ENCODE results near the gene HS3ST3A1.

DNA sequence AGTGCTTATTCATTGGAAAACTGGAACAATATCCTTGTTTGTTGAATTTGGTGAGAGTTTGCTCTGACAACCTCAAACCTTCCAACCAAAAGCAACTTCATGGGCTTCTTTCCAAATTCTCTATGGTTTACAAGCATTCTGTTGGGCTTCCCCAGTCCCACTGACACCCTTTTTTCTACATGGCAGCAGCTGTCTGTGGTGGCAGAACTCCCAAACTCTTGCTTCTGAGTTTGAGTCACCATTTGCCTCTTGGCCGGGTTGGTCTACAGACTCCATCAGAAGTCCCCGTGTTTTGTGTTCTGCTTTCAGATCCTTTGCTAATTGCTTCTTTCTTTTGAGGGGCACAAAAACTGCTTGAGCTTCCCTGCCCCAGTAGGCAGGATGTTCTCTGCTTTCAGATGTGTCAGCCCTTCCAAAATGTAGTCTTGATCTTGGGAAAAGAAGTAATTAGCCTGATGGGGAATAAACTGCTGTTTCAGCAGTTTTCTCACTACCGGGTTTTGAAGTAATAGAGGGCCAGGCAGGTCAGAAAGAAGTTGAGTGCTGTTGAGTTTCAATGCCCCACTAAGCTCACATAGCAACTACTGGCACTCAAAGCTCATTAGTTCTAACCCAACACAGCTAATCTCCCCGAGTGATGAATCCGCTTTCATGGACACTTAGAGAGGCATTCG lies 80.7 kb downstream of the HS3ST3A1 start:
- TF ChIP-seq YY1 (IDR thresholded peaks at IDR 0.05; ENCODE audit: insufficient read depth, insufficient read length) (no peak), ZNF274 (IDR thresholded peaks at IDR 0.05; ENCODE audit: low read depth, low read length) (no peak), SUZ12 (IDR thresholded peaks at IDR 0.05; ENCODE audit: extremely low read depth, insufficient read depth, insufficient read length) (no peak)
